Sigmoid colon (tissue), 4 donors: ENCODE data around the gene ATXN1.

ENCODE experiments used
- POLR2A ChIP-seq, 2 donors: fragments of 450-650 bp; IDR thresholded peaks; one replicate each; pipeline ENCODE4 v1.6.1; 2016; ENCODE audit warnings: antibody characterized with exemption in 2 of 2, mild to moderate bottlenecking in 2 of 2, moderate library complexity in 2 of 2
- POLR2AphosphoS5 ChIP-seq, 4 donors: sonication (generic); formaldehyde crosslinking; IDR thresholded peaks; one replicate each; pipeline ENCODE4 v1.6.1; 2017; ENCODE audit warnings: antibody characterized with exemption in 4 of 4

GRCh38 chr6:16324606-16325225 is 436.5 kb downstream of the ATXN1 start:
- no peak for TF ChIP-seq POLR2A (IDR thresholded peaks at IDR 0.05)
- no peak for TF ChIP-seq POLR2AphosphoS5 (IDR thresholded peaks at IDR 0.05)
